ENCODE results near the gene NCAM2.

NCAM2 gene

DNA sequence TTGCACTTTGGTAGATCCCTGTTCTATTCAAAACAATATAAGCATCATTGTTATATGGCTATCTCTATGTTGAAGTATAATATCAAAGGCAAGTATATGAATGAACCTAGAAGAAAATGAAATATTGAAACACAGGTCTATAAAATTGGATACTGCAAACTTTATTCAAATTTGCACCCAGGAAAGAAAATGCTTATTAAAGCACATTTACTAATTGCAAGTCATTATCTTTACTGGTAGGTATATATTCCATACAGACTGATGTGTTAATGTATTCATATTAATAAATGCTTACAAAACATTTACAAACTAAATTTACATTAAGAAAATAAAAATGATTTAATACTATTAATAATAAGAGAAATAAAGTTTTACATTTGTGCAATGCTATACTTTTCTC lies 469.8 kb downstream of the NCAM2 start:
- DNase-seq: no peak

DNA sequence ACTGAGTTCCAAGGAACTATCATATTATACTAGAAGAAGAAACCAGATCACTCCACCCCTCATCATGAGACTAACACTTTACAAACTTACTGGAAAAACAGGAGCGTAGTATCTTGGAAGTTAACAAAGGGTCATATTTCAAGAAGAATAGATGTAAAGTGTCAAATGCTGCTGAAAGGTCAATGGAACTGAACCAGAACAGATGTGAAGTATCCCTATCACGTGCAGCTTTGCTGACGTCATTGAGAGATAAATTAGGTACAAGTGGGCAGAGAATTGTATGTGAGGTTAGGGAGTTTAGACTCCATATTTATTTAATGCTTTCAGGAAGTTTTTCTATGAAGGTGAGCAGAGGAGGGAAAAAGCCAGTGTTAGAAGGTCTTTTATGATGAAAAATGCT lies 483.0 kb downstream of the NCAM2 start:
- no peak for DNase-seq

DNA sequence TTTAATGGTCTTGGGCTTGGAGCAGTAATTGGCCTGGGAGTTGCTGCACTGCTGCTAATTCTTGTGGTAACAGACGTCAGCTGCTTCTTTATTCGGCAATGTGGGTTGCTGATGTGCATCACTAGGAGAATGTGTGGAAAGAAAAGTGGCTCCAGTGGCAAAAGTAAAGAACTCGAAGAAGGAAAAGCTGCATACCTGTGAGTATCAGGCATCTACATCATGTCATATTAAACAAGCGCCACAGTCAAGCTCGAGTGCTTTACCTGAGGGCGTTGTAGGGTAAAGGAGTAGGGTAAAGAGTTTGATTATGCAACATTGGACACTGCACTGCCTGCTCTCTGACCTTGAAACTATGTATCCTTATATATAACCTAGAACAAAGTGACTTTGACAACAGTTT lies 510.6 kb downstream of the NCAM2 start:
- no peak for DNase-seq

DNA sequence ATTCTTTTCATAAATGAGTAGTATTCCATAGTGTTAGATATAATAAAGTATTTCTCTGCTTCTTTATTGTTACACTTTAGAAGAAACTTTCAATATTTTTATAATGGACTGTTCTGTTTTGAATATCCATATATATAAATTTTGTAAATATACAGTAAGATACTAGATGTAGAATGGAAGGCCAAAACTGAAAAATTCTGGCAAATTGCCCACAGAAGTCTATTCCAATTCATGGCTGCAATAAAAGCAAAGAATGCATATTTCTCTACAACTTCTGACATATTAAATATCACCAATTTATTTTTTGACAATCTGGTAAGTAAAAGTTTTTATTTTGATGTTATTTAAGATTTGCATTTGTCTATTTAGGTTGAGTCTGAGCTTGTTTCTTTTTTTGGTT lies 532.5 kb downstream of the NCAM2 start:
- DNase-seq: no peak

DNA sequence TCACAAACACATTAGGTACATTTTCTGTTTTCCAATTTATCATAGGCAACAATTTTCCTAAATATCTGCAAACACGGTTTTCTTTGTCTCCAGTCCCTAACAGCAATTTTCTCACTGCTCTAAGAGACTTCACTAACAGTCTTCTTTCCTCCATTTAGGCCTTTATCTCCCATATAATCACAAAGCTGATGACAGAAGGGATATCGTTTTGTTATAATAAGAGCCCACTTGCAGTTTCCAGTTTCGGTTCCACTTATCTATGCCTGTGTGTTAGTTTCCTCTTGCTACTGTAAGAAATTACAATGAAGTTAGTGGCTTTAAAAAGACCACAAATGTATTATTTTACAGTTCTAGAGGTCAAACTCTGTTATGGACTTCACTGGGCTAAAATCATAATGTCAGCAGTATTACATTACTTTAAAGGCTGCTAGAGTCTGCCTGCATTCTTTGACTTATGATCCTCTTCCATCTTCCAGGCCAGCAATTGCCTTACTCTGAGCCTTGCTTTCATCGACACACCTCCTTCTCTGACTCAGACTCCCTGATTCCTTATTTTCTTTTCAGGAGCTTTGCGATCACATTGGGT lies 549.3 kb downstream of the NCAM2 start:
- DNase-seq: no peak

DNA sequence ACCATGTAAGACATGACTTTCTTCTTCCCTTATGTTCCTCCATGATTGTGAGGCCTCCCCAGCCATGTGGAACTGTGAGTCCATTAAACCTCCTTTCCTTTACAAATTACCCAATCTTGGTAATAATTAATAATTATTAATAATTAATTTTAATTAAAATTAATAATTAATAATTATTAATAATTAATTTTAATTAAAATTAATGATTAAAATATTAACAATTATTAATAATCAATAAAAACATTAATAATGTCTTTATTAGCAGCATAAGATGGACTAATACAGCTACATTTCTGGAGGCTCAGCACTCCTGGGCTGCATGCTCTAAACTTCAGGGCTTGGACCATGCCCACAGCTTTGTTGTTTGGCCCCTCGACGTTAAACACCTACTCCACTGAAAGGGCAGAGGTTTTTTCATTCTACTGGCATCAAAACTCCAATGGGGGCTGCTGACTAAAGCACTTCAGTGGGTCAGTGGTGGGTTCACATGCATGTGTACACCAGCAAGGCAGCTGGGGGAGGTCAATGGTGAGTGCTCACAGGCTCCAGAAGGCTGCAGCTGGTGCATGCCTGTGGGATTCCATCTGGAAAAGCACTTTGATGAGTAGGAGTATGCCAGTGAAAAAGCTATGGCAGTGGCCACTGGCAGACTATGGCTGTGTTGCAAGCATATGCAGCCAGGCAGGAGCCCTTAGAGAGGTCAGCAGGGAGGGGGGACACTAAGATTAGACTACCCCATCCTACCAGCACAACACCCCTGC lies 561.3 kb downstream of the NCAM2 start:
- DNase-seq: no peak
